BLaER1 (cell line): ENCODE measurements around the gene C10orf53.

ENCODE experiments used
- H3K27ac ChIP-seq: shearing (Covaris generic); formaldehyde crosslinking; 2 replicates; pipeline ENCODE4 v1.8.1; 2022
- H3K27me3 ChIP-seq: shearing (Covaris generic); formaldehyde crosslinking; 2 replicates; pipeline ENCODE4 v1.8.1; 2022
- H3K36me3 ChIP-seq: shearing (Covaris generic); formaldehyde crosslinking; 2 replicates; pipeline ENCODE4 v1.8.1; 2022
- H3K4me1 ChIP-seq: shearing (Covaris generic); formaldehyde crosslinking; 2 replicates; pipeline ENCODE4 v1.8.1; 2022
- H3K4me2 ChIP-seq: shearing (Covaris generic); formaldehyde crosslinking; 2 replicates; pipeline ENCODE4 v1.8.1; 2022
- H3K4me3 ChIP-seq: shearing (Covaris generic); formaldehyde crosslinking; 2 replicates; pipeline ENCODE4 v1.8.1; 2022
- H3K9ac ChIP-seq: shearing (Covaris generic); formaldehyde crosslinking; 2 replicates; pipeline ENCODE4 v1.8.1; 2022
- H3K9me3 ChIP-seq: shearing (Covaris generic); formaldehyde crosslinking; 2 replicates; pipeline ENCODE4 v1.8.1; 2022
- H4K20me1 ChIP-seq: shearing (Covaris generic); formaldehyde crosslinking; 2 replicates; pipeline ENCODE4 v1.8.1; 2022
- Cebpa-rat ChIP-seq: shearing (Covaris generic); IDR thresholded peaks from 2 replicates; pipeline ENCODE4 v1.8.1; 2022

C10orf53 gene

GRCh38 chr10:49645417-49645816 lies 34.0 kb upstream of the C10orf53 start:
- peak overlapping the region; percentile 87 for H3K4me2 ChIP-seq
- no peak overlapping the region for H3K4me3 ChIP-seq
- H3K9ac ChIP-seq = no peak overlapping the region
- H3K27ac ChIP-seq = peak overlapping the region; percentile 96
- TF ChIP-seq Cebpa-rat = no peak
- peaks cover 69% of the 10 kb centered on the region for H3K4me1 ChIP-seq
- H3K9me3 ChIP-seq = no peaks in the 10 kb centered on the region
- no peaks in the 10 kb centered on the region for H3K36me3 ChIP-seq
- H3K27me3 ChIP-seq = no peaks in the 10 kb centered on the region
- H4K20me1 ChIP-seq = no peaks in the 10 kb centered on the region

- no peak for TF ChIP-seq Cebpa-rat
- Histone ChIP-seq H3K9ac (no peak overlapping the region), H3K27me3 (no peaks in the 10 kb centered on the region), H3K4me3 (no peak overlapping the region), H3K27ac (peak overlapping the region; percentile 96), H3K9me3 (no peaks in the 10 kb centered on the region), H4K20me1 (no peaks in the 10 kb centered on the region), H3K4me2 (peak overlapping the region; percentile 87), H3K4me1 (peaks cover 77% of the 10 kb centered on the region), H3K36me3 (no peaks in the 10 kb centered on the region)
Observed at GRCh38 chr10:49645871-49646870, 33.3 kb upstream of the C10orf53 start.

- Histone ChIP-seq H3K4me3 (no peak overlapping the region), H3K9me3 (no peaks in the 10 kb centered on the region), H3K36me3 (no peaks in the 10 kb centered on the region), H3K9ac (peak overlapping the region; percentile 69; the same call in 1 of the 2 replicates), H3K27ac (peak overlapping the region; percentile 96), H3K27me3 (no peaks in the 10 kb centered on the region), H3K4me2 (peak overlapping the region; percentile 87), H3K4me1 (peaks cover 91% of the 10 kb centered on the region), H4K20me1 (no peaks in the 10 kb centered on the region)
- no peak for TF ChIP-seq Cebpa-rat
Observed at GRCh38 chr10:49647554-49647953, 31.9 kb upstream of the C10orf53 start.

GRCh38 chr10:49647985-49648795 lies 31.3 kb upstream of the C10orf53 start:
- Histone ChIP-seq H3K4me3 (peak overlapping the region; percentile 28; the same call in 1 of the 2 replicates), H3K27ac (peak overlapping the region; percentile 96), H3K4me1 (peaks cover 97% of the 10 kb centered on the region), H3K36me3 (no peaks in the 10 kb centered on the region), H3K9me3 (no peaks in the 10 kb centered on the region), H3K4me2 (peak overlapping the region; percentile 87), H3K27me3 (no peaks in the 10 kb centered on the region), H4K20me1 (no peaks in the 10 kb centered on the region), H3K9ac (peak overlapping the region; percentile 69; the same call in 1 of the 2 replicates)
- no peak for TF ChIP-seq Cebpa-rat

GRCh38 chr10:49649294-49649693 lies 30.2 kb upstream of the C10orf53 start:
- no peaks in the 10 kb centered on the region for H3K9me3 ChIP-seq
- no peak for TF ChIP-seq Cebpa-rat
- H3K27me3 ChIP-seq = no peaks in the 10 kb centered on the region
- peaks cover 100% of the 10 kb centered on the region for H3K4me1 ChIP-seq
- no peaks in the 10 kb centered on the region for H4K20me1 ChIP-seq
- peak overlapping the region; percentile 96 for H3K27ac ChIP-seq
- H3K36me3 ChIP-seq = no peaks in the 10 kb centered on the region
- peak overlapping the region; percentile 28 for H3K4me3 ChIP-seq
- H3K9ac ChIP-seq = peak overlapping the region; percentile 69; the same call in 1 of the 2 replicates
- H3K4me2 ChIP-seq = peak overlapping the region; percentile 87

- Histone ChIP-seq H3K9me3 (no peaks in the 10 kb centered on the region), H3K9ac (peak overlapping the region; percentile 69), H3K36me3 (no peaks in the 10 kb centered on the region), H3K27me3 (no peaks in the 10 kb centered on the region), H3K4me2 (peak overlapping the region; percentile 87), H3K27ac (peak overlapping the region; percentile 96), H3K4me1 (peaks cover 100% of the 10 kb centered on the region), H3K4me3 (peak overlapping the region; percentile 28), H4K20me1 (no peaks in the 10 kb centered on the region)
- TF ChIP-seq Cebpa-rat = no peak
Observed at GRCh38 chr10:49649936-49650723, 29.3 kb upstream of the C10orf53 start.

- Histone ChIP-seq H3K36me3 (no peaks in the 10 kb centered on the region), H4K20me1 (no peaks in the 10 kb centered on the region), H3K4me3 (no peak overlapping the region), H3K4me2 (peak overlapping the region; percentile 87), H3K9ac (peak overlapping the region; percentile 69), H3K9me3 (no peaks in the 10 kb centered on the region), H3K27me3 (no peaks in the 10 kb centered on the region), H3K27ac (peak overlapping the region; percentile 96), H3K4me1 (peaks cover 98% of the 10 kb centered on the region)
- no peak for TF ChIP-seq Cebpa-rat
Observed at GRCh38 chr10:49650724-49651034, 28.8 kb upstream of the C10orf53 start.

- peak overlapping the region; percentile 69 for H3K9ac ChIP-seq
- peak overlapping the region; percentile 96 for H3K27ac ChIP-seq
- H3K4me2 ChIP-seq = peak overlapping the region; percentile 87
- no peaks in the 10 kb centered on the region for H4K20me1 ChIP-seq
- no peaks in the 10 kb centered on the region for H3K36me3 ChIP-seq
- H3K27me3 ChIP-seq = no peaks in the 10 kb centered on the region
- peaks cover 95% of the 10 kb centered on the region for H3K4me1 ChIP-seq
- H3K4me3 ChIP-seq = no peak overlapping the region
- TF ChIP-seq Cebpa-rat = no peak
- no peaks in the 10 kb centered on the region for H3K9me3 ChIP-seq
Observed at GRCh38 chr10:49651039-49651835, 28.2 kb upstream of the C10orf53 start.
